SH-SY5Y (cell line): ENCODE data around the gene VAMP7.

ENCODE experiments used
- GATA2 ChIP-seq: IDR thresholded peaks from 2 replicates; pipeline ENCODE4 v1.6.1; 2011; ENCODE audit warnings: mild to moderate bottlenecking, low read depth, low read length
- GATA3 ChIP-seq: IDR thresholded peaks from 2 replicates; pipeline ENCODE4 v1.6.1; 2011; ENCODE audit warnings: low read depth, mild to moderate bottlenecking, low read length, moderate library complexity

DNA sequence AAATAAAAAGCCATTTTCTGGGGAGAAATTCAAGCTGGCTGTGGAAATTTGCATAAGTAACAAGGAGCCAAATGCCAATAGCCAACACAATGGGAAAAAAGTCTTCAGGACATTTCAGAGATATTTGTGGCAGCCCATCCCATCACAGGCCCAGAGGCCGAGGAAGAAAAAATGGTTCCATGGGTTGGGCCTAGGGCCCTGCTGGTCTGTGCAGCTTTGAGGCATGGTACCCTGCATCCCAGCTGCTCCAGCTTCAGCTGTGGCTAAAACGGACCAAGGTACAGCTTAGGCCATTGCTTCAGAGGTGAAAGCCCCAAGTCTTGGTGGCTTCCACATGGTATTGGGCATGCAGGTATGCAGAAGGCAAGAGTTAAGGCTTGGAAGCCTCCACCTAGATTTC, 102.2 kb downstream of the VAMP7 start:
- TF ChIP-seq GATA2, result no peak
- no peak for TF ChIP-seq GATA3
